ENCODE measurements around the gene CTU2.

The CTU2 gene

DNA sequence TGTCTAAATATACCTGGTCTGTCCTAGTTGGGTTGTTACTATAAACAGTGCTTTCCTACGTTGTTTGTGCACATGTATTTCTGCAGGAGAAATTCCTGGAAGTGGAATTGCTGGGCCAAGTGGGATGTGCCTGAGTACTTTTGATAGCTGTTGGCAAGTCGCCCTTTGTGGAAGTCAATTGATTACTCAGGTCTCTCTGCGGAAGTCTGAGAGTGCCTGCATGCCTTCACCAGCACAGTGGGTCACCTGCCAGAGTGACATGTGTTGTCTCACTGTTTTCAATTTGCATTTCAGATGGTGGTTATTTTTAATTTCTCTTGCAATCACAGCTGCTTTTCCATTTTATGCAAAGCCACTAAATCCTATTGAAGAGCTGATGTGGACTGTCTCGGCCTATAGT lies 41.2 kb upstream of the CTU2 start:
- TF ChIP-seq, protein P1, sequence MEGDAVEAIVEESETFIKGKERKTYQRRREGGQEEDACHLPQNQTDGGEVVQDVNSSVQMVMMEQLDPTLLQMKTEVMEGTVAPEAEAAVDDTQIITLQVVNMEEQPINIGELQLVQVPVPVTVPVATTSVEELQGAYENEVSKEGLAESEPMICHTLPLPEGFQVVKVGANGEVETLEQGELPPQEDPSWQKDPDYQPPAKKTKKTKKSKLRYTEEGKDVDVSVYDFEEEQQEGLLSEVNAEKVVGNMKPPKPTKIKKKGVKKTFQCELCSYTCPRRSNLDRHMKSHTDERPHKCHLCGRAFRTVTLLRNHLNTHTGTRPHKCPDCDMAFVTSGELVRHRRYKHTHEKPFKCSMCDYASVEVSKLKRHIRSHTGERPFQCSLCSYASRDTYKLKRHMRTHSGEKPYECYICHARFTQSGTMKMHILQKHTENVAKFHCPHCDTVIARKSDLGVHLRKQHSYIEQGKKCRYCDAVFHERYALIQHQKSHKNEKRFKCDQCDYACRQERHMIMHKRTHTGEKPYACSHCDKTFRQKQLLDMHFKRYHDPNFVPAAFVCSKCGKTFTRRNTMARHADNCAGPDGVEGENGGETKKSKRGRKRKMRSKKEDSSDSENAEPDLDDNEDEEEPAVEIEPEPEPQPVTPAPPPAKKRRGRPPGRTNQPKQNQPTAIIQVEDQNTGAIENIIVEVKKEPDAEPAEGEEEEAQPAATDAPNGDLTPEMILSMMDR (IDR thresholded peaks at IDR 0.05), result no peak

DNA sequence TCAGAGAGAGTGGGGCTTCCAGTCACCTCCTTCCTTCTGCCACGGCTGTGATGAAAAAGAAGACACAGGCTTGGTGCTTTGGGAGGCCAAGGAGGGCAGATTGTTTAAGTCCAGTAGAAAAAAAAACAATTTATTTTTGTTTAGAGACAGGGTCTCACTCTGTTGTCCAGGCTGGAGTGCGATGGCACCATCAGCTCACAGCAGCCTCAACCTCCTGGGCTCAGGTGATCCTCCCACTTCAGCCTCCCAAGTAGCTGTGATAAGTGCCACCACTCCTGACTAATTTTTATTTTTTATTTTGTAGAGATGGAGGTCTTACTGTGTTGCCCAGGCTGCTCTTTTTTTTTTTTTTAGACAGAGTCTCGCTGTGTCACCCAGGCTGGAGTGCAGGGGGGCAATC lies 40.7 kb upstream of the CTU2 start:
- TF ChIP-seq, protein P1 (IDR thresholded peaks at IDR 0.05), result no peak

DNA sequence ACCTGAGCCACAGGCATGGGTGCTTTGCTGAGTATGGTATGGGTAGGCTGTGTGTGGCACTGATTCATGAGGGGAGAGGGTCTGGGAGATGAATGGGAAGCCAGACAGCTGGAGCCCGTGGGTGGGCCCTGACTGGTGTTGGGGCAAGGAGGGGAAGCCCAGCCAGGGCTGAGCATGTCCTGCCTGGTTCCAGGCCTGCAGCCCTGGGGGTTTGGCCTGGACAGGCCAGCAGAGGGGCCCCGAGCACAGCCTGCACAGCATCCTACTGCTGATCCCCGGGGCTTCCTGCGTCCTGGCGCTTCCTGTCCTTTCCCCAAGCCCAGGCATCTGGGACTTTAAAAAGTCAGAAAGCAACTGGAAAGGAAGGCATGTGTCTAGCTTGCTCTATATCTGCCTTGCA lies 38.8 kb upstream of the CTU2 start:
- TF ChIP-seq, protein P1 (IDR thresholded peaks at IDR 0.05), result no peak

DNA sequence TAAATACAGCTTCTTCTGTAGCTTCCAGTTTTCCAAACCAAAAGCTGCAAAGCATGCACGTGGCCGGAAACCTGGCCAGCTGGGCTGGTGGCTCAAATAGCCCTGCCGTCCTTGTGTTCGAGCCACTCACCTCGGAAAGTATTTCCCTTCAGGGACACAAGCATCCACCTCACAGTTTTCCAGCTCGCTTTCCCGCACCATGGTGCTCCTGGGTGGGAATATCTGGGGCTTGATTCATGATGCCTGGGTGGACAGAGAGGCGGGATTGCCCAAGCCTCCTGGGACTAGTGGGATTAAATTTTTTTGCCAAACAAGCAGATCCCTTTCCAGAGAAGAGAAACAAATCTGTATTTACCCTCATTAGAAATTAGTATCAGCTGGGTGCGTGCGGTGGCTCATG lies 36.3 kb upstream of the CTU2 start:
- TF ChIP-seq, protein P1 (IDR thresholded peaks at IDR 0.05), result no peak

DNA sequence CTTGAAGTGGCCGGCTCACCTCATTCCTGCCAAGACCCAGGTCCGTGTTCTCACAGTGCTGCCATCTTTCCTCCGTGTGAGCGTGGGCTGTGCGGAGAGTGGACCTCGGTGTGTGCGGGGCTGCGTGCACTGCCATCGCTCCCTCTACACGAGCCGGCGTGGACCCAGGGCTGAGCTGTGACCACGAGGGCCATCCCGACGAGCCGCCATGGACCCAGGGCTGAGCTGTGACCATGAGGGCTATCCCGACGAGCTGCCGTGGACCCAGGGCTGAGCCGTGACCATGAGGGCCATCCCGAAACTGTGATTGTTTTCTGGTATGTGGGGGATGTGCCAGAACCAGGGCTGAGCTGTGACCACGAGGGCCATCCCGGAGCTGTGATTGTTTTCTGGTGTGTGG lies 34.5 kb upstream of the CTU2 start:
- TF ChIP-seq, protein P1 (IDR thresholded peaks at IDR 0.05), result no peak

DNA sequence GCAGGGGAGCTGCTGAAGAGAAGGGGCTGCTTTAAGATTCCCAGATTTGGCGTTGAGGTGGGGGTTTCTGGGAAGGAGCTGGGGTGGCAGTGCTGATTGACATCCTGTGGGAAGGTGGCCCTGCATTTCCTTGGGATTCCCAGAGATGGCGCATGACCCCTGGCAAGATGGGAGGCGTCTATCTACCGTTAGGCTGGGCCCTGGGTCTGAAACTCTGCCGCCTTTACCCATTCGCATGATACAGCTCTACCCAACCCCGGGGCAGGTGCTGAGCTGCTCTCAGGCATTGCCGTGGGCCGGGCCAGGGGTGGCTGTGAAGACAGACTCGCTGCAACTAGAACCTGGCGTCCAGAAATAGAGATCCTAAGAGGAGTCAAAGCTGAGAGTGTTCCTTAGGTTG lies 33.5 kb upstream of the CTU2 start:
- TF ChIP-seq, protein P1 (IDR thresholded peaks at IDR 0.05), result peak; percentile 21; the same call in 1 of the 2 replicates

DNA sequence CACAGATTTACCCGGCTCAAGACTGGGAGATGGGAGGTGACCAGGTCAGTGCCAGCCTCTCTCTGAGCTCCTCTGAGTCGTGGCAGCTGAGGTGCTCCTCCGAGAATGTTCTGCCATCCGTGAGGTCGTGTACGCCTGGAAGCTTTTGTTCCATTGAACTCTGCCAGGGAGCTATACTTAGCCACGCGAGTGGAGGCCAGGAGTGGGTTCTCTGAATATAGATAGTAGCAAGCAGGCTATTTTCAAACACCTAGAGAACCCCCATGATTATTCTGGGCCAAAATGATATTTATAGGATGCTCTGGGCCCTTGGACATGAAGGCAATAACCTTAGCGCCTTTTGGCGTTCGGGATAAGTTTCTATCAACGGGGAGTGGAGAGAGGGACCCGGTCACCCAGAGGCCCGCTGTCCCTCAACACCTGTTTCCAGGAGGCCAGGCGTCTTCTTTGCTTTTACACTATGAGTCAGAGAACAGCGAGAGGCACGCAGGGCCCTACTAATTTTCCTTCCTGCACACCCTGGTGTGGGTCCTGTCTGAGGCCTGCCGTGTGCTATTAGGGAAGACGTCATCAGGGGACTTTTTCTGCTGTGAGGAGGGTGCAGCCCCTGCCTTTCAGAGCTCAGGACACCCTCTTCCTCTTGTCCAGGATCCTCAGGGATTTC lies 32.5 kb upstream of the CTU2 start:
- TF ChIP-seq, protein P1 (IDR thresholded peaks at IDR 0.05), result no peak
